RPMI7951 (cell line): ENCODE results near the gene CCT6A. TPM values are rescaled to one million over a fixed set of nuclear protein-coding genes. Genes with fewer than 3 reads are reported as not detected.
A peak's percentile ranks its signal among the peaks of the same experiment; 100 is the strongest.
"Not testable (repeated sequence)": the region's sequence is repeated elsewhere in the genome, so short reads cannot be mapped to it uniquely, and the experiment has no call there.

ENCODE experiments used
- DNase-seq: peaks from one replicate; pipeline ENCODE4 v3.0.0-alpha.2; 2012; ENCODE audit warnings: low read depth
- total RNA-seq: library from RNA; depleted of rRNA; stranded (reverse); fragments of >200 nt; shearing (Covaris generic); gene quantifications from 2 replicates; pipeline ENCODE4 v1.2.3, GENCODE V29; 2014

Gene CCT6A
- total RNA-seq, 1 experiment from 2014 or later, result 490 TPM

DNA sequence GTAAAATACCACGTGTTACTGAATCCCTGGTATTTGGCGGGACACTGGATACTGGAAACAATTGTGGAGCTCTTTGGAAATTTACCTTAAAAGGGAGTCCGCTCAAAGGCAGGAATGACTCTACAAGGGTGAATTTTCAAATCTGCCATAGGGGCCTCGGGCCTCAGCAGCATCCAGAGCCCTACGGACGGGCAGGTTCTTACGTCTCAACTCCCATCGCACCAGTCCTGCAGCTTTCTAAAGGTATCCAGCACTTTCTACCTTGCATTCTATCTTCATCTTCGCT, 569 bp upstream of the CCT6A start:
- DNase-seq, result no peak

DNA sequence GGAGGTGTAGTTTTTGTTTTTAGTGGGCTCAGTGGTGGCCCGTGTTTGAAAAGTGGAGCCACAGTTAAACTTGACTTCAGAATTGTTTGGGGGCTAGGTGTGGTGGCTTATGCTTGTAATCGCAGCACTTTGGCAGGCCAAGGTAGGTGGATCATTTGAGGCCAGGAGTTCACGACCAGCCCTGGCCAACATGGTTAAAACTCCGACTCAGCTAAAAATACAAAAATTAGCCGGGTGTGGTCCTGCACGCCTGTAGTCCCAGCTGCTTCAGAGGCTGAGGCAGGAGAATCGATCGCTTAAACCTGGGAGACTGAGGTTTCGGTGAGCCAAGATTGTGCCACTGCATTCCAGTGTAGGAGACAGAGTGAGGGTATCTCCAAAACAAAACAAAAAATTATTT, 1.8 kb downstream of the CCT6A start:
- no peak for DNase-seq

DNA sequence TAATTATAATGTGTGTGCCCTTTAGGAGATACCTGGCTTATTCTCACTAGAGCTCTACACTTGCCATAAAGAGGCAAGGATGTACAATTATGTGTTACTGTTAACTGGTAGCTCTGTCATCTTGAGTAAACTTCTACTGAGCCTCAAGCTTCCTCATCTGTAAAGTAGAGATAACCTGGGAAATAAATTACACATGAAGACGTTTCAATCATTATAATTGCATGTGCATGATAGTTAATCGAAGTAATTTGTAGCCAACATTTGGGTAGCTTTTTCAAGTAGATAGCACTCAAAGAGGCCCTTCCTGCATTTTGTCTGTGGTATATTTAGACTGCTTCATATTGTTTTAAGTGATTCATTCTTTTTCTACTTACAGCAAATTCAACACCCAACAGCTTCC, 2.4 kb downstream of the CCT6A start:
- no peak for DNase-seq

DNA sequence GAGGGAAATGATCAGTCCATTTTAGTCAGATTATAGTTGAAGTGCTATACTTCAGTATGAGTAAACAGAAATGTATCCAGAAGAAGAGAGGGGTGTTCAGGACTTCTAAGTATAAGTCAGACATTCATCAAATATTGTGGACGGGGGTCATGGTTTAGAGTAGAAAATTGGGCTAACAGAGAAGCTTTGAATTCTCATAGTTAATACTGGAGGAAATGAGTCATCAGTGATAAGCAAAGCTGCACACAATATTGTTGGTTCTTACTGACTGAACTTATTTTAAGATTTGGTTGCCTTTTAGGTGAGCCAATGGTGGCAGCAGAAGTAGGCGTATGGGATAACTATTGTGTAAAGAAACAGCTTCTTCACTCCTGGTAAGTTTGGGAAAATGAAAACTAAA, 10.8 kb downstream of the CCT6A start:
- peak; percentile 81 for DNase-seq

DNA sequence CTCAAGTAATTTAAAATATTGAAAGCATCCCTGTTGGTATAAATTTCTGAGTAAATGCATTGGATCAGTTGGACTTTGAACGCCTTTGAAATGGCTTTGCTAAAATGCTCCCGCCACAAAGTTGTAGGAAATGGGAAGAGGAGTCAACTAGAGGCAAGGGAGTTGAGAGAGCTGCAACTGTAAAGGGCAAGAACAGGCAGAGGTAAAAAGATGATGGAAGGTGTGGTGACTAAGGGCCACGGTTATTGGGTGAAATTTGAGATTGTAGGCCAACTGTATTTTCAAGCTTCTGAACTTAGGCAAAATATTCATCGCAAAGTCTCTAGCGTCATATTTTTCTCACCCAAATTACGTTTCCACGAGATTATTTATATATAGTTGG, 11.9 kb downstream of the CCT6A start:
- DNase-seq, result no peak

DNA sequence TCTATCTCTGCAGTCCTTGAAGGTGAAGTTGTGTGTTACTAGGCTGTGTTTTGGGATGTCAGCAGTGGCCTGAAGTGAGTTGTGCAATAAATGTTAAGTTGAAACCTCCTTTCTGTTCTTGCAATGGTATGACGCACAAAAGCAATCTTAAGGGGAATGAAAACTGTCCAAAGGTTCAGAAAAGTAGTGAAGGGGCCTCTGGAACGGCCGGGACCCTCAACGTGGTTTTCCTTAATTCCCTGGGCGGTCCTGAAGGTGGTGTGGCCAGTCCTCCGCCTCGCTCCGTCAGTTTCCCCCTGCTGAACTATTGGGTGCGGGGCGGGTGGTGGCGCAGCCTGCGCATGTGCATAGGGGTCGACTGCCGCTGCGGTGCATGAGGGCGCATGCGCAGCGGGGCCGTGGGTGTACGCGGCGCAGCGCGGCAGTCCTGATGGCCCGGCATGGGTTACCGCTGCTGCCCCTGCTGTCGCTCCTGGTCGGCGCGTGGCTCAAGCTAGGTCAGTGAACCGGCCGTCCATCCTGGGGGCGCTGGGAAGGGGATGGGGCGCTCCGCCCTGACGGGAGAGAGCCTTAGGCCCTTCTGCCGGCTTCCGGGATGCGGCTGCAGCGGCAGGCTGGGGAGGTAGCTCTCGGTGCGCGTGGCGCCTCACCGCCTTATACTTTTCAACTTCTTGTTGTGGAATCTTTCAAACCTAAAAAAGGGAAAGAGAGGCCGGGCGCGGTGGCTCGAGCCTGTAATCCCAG, 12.5 kb downstream of the CCT6A start, which contains the start of gene SUMF2:
SUMF2 (plus strand) TSS at position 405 of the 744 bp plus-strand sequence; CDS start at position 431, 26 bp downstream.
- DNase-seq, result peak; percentile 90

DNA sequence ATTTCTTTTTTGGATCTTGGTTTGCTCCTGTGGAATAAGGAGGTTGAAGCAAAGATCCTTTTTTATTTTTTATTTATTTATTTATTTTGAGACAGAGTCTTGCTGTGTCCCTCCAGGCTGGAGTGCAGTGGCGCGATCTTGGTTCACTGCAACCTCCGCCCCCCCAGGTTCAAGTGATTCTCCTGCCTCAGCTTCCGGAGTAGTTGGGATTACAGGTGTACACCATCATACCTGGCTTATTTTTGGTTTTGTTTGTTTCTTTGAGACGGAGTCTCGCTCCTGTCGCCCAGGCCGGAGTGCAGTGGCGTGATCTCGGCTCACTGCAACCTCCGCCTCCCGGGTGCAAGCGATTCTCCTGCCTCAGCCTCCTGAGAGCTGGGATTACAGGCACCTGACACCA, 14.8 kb downstream of the CCT6A start:
- DNase-seq, result not testable (repeated sequence)

DNA sequence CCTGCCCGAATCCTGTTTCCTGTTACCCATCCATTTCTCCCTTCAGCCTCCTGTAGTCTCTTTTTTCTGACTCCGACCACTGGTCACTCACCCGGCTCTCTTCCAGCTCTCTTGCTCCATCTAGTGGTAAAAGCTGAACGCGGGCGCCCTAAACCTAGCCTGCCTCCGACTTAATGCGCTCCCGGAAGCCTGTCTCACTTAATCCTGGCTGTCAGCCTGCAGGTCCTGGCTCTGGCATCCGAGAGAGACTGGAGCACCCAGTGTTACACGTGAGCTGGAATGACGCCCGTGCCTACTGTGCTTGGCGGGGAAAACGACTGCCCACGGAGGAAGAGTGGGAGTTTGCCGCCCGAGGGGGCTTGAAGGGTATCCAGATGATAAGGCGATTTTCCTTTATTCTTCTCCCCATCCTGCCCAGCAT, 22.8 kb downstream of the CCT6A start:
- peak; percentile 82 for DNase-seq

DNA sequence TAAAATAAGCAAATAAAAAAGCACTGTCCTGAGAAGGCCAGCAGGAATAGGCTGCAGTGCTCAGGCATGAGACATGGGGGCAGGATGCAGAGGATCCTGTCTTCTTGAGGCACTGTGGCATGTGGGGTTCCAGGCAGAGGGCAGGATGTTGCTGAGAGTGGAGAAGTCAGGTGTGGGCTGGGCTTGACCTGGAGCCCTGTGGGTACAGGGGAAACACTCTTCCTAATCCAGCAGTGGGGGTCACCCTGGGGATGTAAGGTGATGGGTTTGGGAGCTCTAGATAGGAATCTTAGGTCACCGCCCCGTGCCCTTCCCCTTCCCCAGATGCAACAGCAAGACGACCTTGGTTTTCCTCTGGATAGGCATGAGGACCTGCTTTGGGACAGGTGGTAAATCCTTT, 26.1 kb downstream of the CCT6A start:
- no peak for DNase-seq

DNA sequence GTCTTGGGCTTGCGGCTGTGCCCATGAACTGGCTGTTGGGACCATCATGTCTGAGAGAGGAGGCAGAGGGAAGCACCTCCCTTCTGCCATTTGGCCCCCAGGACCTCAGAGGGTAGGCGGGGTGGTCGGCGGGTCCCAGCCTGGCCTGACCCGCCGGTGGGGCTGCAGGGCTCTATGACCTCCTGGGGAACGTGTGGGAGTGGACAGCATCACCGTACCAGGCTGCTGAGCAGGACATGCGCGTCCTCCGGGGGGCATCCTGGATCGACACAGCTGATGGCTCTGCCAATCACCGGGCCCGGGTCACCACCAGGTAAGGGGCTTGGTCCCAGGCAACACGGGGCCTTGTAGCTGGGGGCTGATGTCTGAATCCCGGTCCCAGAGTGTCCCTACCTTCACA, 26.6 kb downstream of the CCT6A start:
- no peak for DNase-seq

DNA sequence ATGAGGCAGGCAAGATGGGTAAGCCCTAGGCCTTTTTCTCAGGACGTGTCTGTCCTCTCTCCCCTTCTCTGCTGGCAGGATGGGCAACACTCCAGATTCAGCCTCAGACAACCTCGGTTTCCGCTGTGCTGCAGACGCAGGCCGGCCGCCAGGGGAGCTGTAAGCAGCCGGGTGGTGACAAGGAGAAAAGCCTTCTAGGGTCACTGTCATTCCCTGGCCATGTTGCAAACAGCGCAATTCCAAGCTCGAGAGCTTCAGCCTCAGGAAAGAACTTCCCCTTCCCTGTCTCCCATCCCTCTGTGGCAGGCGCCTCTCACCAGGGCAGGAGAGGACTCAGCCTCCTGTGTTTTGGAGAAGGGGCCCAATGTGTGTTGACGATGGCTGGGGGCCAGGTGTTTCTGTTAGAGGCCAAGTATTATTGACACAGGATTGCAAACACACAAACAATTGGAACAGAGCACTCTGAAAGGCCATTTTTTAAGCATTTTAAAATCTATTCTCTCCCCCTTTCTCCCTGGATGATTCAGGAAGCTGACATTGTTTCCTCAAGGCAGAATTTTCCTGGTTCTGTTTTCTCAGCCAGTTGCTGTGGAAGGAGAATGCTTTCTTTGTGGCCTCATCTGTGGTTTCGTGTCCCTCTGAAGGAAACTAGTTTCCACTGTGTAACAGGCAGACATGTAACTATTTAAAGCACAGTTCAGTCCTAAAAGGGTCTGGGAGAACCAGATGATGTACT, 28.1 kb downstream of the CCT6A start:
- DNase-seq, result peak; percentile 80

DNA sequence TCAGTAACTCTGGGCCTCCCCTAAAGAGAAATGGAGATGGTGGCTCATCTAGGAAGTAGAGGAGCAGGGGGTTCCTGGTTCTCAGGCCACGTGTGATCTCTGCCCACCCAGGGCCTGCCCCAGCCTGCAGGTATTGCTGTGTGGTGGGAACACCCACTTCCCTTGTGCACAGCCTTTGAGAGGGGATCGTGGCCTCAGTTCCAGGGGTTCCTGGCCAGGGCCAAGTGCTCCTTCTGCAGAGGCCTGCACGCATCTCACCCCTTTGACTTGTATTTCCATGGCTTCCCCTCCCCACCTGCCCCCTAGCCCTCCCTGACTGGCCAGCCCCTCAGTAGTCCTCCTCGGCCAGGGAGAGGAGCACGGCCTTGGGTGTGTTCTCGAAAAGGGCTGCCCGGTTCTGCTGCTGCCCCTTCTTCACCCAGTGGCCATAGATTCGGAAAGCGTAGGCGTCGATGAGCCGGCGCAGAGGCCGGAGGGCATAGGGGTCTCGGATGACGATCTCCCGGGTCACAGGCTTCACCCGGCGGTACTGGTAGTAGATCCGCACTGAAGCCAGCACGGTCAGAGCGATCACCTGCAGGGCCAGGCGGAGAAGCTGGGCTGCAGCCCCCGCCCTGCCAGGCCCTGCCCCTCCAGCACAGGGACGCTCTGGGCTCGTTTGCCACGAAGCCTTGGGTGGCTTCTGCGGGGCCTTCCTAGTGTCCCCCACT, 29.3 kb downstream of the CCT6A start:
- not testable (repeated sequence) for DNase-seq

DNA sequence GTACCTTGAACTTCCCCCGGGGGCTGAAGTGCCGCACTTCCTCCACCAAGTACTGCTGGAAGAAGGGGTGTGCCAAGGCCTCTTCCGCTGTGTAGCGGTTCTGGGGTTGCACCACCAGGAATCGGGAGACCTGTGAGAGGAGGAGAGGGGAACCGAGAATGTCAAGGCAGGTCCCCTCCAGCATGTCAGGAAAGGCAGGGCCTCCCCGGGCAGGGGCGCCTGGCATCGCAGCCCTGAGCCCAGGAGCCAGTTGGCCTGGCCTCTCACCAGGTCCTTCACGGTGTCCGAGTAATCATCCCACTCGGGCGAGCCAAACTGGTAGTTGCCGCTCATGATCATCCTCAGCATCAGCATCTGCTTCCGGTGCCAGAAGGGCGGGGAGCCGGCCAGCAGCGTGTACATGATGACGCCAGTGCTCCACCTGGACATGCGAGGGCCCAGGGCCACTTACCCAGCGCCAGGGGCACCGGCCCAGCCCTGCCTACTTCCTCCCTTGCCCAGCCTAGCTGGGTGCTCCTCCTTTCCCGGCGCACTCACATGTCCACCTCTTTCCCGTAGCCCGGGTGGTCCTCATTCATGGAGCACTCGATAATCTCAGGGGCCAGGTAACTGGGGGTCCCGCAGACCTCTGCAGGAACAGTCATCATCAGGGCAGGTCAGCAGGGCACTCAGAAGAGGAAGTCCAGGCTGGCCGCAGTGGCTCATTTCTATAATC, 30.2 kb downstream of the CCT6A start:
- DNase-seq, result no peak

DNA sequence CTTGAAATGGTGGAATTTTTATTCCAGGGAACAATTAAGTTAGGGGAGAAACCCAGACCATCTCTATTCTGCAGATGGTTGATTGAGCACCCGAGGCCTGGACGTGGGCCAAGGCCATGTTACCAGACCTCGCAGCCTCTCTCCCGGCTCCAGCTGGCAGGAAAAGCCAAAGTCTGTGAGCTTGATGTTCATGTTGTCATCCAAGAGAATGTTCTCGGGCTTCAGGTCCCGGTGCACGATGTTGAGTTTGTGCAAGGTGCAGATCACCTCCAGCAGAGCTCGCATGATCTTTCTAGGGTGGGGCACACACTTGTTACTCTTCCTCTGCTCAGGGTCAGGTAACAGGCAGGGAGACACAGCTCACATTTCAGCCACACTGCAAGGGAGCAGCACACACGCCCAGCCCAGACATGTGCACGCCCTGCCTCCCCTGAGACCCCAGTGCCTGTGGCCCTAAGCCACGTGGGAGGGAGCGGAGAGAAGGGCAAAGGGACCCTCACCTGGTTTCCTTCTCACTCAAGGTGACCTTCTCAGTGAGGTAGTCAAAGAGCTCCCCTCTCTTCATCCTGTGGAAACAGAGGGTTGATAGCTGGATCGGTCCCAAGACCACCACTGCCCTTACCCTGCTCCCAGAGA, 31.7 kb downstream of the CCT6A start:
- DNase-seq, result peak; percentile 26

DNA sequence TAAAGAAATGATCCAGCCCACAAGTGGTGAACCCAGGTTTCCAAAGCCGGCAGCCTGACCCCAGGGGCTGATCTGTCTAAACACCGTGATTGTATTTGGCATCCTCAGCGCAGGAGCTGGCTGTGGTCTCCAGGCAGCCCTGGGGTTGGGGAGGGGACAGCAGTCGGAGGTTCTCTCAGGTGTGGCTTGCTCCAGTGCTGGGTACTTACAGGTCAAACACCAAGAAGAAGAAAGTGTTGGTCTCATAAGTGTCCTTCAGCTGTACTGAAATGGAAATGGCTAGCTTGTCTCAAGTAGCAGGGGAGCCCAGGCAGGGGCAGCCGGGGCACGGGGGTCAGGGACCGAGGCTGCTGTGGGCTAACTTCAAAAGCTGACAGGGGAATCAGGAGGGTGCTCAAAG, 35.2 kb downstream of the CCT6A start:
- no peak for DNase-seq

DNA sequence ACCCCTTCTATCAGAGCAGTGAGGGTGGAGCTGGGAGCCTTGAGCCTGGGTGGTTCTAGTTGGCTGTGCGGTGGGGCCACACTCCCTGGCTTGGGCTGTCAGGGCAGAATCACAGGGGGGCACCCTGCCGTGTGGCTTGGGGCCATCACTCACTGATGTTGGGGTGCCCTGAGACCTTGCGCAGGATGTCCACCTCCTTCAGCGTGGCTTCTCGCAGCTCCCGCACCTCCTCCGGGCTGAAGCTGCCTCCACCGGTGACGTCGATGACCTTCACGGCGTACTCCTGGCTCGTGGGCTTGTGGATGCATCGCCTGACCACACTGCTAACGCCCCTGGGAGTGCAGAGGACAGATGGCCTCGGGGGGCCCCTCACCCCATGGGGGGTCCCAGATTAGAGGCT, 35.9 kb downstream of the CCT6A start:
- DNase-seq, result no peak

DNA sequence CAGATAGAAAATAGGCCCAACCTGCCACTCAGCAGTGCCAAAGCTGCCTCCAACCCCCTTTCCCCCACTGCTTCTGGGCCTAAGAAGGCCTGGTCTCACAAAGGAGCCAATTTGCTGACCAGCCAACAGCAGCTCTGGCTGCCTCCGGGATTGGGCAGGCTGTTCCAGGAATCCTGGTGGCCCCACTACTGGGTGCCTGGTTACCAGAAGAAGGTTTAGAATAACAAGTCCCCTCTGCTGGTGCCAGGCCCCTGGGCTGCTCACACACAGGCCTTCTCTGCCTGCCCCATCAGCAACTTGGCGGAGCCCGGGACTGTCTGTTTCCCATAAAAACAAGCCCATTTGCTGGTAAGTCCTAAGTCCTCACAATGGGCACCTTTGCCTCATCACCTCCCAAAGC, 40.0 kb downstream of the CCT6A start:
- peak; percentile 51 for DNase-seq

DNA sequence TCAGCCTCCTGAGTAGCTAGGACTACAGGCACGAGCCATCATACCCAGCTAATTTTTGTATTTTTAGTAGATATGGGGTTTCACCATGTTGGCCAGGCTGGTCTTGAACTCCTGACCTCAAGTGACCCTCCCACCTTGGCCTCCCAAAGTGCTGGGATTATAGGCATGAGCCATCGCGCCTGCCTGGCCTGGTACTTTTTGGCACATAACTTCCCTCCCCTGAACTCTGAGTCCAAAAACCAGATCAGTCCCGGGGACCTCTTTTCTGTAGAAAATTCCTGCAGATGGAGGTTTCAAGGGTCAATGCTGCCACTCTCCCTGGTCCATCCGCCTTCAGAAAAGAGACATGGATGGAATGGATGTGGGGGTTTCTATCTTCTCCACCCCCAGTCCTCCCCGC, 40.8 kb downstream of the CCT6A start:
- DNase-seq, result not testable (repeated sequence)

DNA sequence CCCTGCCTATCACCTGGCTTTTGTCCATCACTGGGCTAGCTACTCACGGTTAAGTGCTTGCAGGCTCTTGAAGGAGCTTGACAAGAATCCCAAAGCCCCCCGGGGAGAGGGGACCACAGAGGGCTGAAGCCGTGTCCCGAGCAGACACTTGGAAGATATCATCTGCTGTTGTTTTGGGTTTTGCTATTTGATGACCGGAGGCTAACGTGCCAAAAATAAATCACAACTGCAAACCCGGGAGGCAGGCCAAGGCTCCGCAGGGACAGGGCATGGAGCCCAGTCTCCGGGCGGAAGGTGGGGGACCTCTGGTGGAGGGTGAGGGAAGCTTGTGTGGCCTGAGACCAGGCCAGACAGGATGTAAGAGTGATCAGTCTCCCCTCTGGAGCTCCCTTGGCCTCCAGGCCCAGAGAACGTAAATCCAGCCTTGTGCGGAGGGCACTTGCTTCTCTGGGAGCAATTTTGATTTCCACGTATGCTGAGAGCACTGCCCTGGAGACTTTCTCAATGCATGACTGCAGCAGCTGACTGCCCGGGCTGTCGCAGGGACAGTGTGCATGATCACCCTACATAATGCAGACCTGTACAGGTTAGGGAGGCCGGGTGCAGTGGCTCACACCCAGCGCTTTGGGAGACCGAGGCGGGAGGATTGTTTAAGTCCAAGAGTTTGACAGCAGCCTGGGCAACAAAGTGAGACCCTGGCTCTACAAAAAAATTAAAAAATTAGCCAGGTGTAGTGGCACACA, 41.4 kb downstream of the CCT6A start, which contains the start of gene PHKG1:
PHKG1 (minus strand) TSS at position 164 of the 743 bp plus-strand sequence. CDS start 4,011 bp downstream, outside the sequence.
- DNase-seq, result peak; percentile 95

DNA sequence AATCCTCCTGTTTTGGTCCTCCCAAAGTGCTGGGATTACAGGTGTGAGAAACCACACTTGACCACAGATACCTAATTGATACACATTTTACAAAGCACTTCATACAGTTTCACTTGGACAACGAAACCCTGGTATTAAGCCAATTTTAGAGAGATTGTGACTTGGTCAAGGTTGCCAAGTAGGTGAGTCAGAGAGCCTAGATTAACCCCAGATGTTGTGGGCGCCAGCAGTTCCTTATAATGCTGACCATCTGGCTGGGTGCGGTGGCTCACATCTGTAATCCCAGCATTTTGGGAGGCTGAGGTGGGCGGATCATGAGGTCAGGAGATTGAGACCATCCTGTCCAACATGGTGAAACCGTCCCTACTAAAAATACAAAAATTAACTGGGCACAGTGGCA, 46.1 kb downstream of the CCT6A start:
- DNase-seq, result peak; percentile 98
